ENCODE results near the gene LRRC23. TPM values are rescaled to one million over a fixed set of nuclear protein-coding genes. Genes with fewer than 3 reads are reported as not detected.

The LRRC23 gene
- total and polyA plus RNA-seq, 9 of the 15 experiments (the other 6 are each of a cell fraction or from before 2014, with no cell fraction given), result 2.2 to 7.0 (median 3.0) TPM

- CTCF ChIA-PET (ENCODE audit: low intra/inter-chr PET ratio), result interaction anchor here (0.5 to 1.8 kb wide), 3 partner anchors 17 to 92 kb away, joined by 3 to 13 read pairs (median 5); partner anchors contain the start of genes C12orf57 and RNU7-1
- H3K27ac ChIP-seq (ENCODE audit: extremely low read depth, low read depth, low read length), result peak overlapping the region; percentile 96
- peaks cover 44 to 69% of the 10 kb centered on the region in 2 experiments for H3K4me1 ChIP-seq (replicated peaks in 1 of 2; ENCODE audit: control insufficient read depth in 2 of 2, insufficient read depth in 2 of 2, low read length in 2 of 2)
- H3K4me3 ChIP-seq, result peak overlapping the region; percentile 42
- POLR2A ChIA-PET, result interaction anchor here (0.6 to 8.0 kb wide), 15 partner anchors 9 to 407 kb away, joined by 3 to 98 read pairs (median 4); partner anchors contain the start of genes C12orf57, LPCAT3, RNU7-1 and SPSB2
- in situ Hi-C loops (cut with MboI) (no loop called here), intact Hi-C loops (cut with micrococcal nuclease) (loop anchor here (10.0 kb wide), 1 partner anchor 224 kb away; the partner anchor contains the start of gene PEX5)
- peak; percentile 51 to 70 (median 62) for DNase-seq (ENCODE audit: extremely low read depth in 1 of 4, low spot score in 3 of 4)
- H3K36me3 ChIP-seq (ENCODE audit: control insufficient read depth, insufficient read depth, low read length), result peaks cover 18% of the 10 kb centered on the region; the same call in 2 of the 3 replicates
- no peaks in the 10 kb centered on the region for H3K9me3 ChIP-seq (replicated peaks; ENCODE audit: control insufficient read depth, insufficient read depth, low read depth, low read length)
- H3K9ac ChIP-seq (ENCODE audit: insufficient read depth in 1 of 2, low read depth in 2 of 2, low read length in 2 of 2), result peak overlapping the region; percentile 92 to 96
- ATAC-seq, result peak; percentile 8; the same call in 2 of the 3 replicates
- 3% methylated on average over 23 of the region's 24 CpGs for WGBS (ENCODE audit: insufficient coverage, low coverage, missing lambda C conversion rate)
- H3K27me3 ChIP-seq (ENCODE audit: control insufficient read depth in 2 of 2, insufficient read depth in 2 of 2, low read length in 2 of 2), result no peaks in the 10 kb centered on the region
- H3K9me1 ChIP-seq (ENCODE audit: control insufficient read depth, insufficient read depth, low read length), result no peaks in the 10 kb centered on the region
- H3K4me2 ChIP-seq (ENCODE audit: insufficient read depth, low read length), result peak overlapping the region; percentile 95
- H3K79me2 ChIP-seq (ENCODE audit: control insufficient read depth, insufficient read depth, low read length), result peaks cover 10% of the 10 kb centered on the region; the same call in 2 of the 3 replicates
- peak overlapping the region; percentile 89 for H2AFZ ChIP-seq (ENCODE audit: low read depth, low read length)
- TSS peak; percentile 81 for BruUV-seq (replicated peaks)
- H4K20me1 ChIP-seq (replicated peaks; ENCODE audit: control insufficient read depth, insufficient read depth, low read length), result no peaks in the 10 kb centered on the region
- FAIRE-seq, result no peak
- TF ChIP-seq MCM7 (IDR thresholded peaks at IDR 0.05), result no peak
- peak; percentile 67 for TF ChIP-seq MGA (IDR thresholded peaks at IDR 0.05)
- TF ChIP-seq, protein P1, sequence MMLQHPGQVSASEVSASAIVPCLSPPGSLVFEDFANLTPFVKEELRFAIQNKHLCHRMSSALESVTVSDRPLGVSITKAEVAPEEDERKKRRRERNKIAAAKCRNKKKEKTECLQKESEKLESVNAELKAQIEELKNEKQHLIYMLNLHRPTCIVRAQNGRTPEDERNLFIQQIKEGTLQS (IDR thresholded peaks at IDR 0.05), result peak; percentile 79
- TF ChIP-seq, protein P1 (CRISPR knock-in tag; conservative IDR thresholded peaks at IDR 0.05), result no peak
- TF ChIP-seq PKNOX1 (IDR thresholded peaks at IDR 0.05), result 0 out of 2 replicates have a peak, but pooled peaks have one; percentile 18
- peak; percentile 37 for TF ChIP-seq ARID1B (IDR thresholded peaks at IDR 0.05)
- TF ChIP-seq RBFOX2 (IDR thresholded peaks at IDR 0.05; ENCODE audit: low read depth, low read length), result peak; percentile 78
These were observed 56.7 kb downstream of the LRRC23 start for GRCh38 chr12:6961278-6961694.
